Common myeloid progenitor, CD34-positive (primary cell): ENCODE results near the gene PA2G4.

Experiments
- CTCF ChIA-PET: fragments of 350-600 bp; sonication (Branson Sonifier 250); formaldehyde crosslinking; loops from one replicate; lab custom pipeline; 2021; ENCODE audit warnings: antibody characterized with exemption; lab: Charles Lee
- POLR2A ChIA-PET: fragments of 350-600 bp; sonication (Branson Sonifier 250); formaldehyde crosslinking; loops from one replicate; lab custom pipeline; 2021; ENCODE audit warnings: antibody characterized with exemption; lab: Charles Lee
- DNase-seq, 3 donors: peaks; one replicate each; pipeline versions ENCODE4 v3.0.0 to v3.0.0-alpha.2; 2013
- H3K27ac ChIP-seq, 2 experiments: 1 replicate in 1 of 2; 2 replicates in 1 of 2; pipeline ENCODE4 v1.7.0; 2013; ENCODE audit warnings: inconsistent platforms in 2 of 2, low read length in 2 of 2, mild to moderate bottlenecking in 2 of 2, low read depth in 1 of 2, moderate library complexity in 1 of 2; ENCODE audit not compliant: severe bottlenecking in 2 of 2, insufficient read depth in 1 of 2, poor library complexity in 1 of 2
- H3K27me3 ChIP-seq, 5 experiments: replicated peaks in 2 of 5; 1 replicate in 3 of 5; 2 replicates in 2 of 5; pipeline versions ENCODE4 v1.6.1 to v1.7.0; 2013; ENCODE audit warnings: low read length in 4 of 5, mild to moderate bottlenecking in 2 of 5, moderate library complexity in 2 of 5, inconsistent platforms in 1 of 5; ENCODE audit not compliant: insufficient read depth in 5 of 5, control insufficient read depth in 4 of 5
- H3K36me3 ChIP-seq, 4 experiments: 1 replicate in 2 of 4; 2 replicates in 2 of 4; pipeline versions ENCODE4 v1.6.1 to v1.7.0; 2013; ENCODE audit warnings: low read length in 3 of 4, control low read depth in 1 of 4, mild to moderate bottlenecking in 1 of 4; ENCODE audit not compliant: control insufficient read depth in 4 of 4, insufficient read depth in 4 of 4
- H3K4me1 ChIP-seq, 4 experiments: 1 replicate in 3 of 4; 2 replicates in 1 of 4; pipeline versions ENCODE4 v1.6.1 to v1.7.1; 2013; ENCODE audit warnings: low read length in 3 of 4, mild to moderate bottlenecking in 3 of 4, control low read depth in 1 of 4, inconsistent platforms in 1 of 4, moderate library complexity in 1 of 4; ENCODE audit not compliant: control insufficient read depth in 4 of 4, insufficient read depth in 4 of 4; ENCODE audit errors: control extremely low read depth in 1 of 4
- H3K4me3 ChIP-seq, 7 experiments: 1 replicate in 4 of 7; 2 replicates in 3 of 7; pipeline versions ENCODE4 v1.5.1 to v1.7.0; 2013; ENCODE audit warnings: mild to moderate bottlenecking in 7 of 7, low read length in 6 of 7, moderate library complexity in 6 of 7, inconsistent platforms in 2 of 7, low read depth in 2 of 7, control low read depth in 1 of 7; ENCODE audit not compliant: insufficient read depth in 4 of 7, control insufficient read depth in 1 of 7; ENCODE audit errors: extremely low read depth in 1 of 7
- H3K9me3 ChIP-seq, 5 experiments: 1 replicate in 4 of 5; 2 replicates in 1 of 5; pipeline versions ENCODE4 v1.6.1 to v1.7.1; 2013; ENCODE audit warnings: low read length in 4 of 5, mild to moderate bottlenecking in 2 of 5, inconsistent platforms in 1 of 5, low read depth in 1 of 5, moderate library complexity in 1 of 5; ENCODE audit not compliant: control insufficient read depth in 4 of 5, insufficient read depth in 2 of 5; ENCODE audit errors: control extremely low read depth in 1 of 5
- whole genome bisulfite sequencing: methylation state at CpG from one replicate; pipeline ENCODE4 v1.1.5; 2013; ENCODE audit not compliant: insufficient coverage; 5-methylcytosine and 5-hydroxymethylcytosine counted together

PA2G4 gene

DNA sequence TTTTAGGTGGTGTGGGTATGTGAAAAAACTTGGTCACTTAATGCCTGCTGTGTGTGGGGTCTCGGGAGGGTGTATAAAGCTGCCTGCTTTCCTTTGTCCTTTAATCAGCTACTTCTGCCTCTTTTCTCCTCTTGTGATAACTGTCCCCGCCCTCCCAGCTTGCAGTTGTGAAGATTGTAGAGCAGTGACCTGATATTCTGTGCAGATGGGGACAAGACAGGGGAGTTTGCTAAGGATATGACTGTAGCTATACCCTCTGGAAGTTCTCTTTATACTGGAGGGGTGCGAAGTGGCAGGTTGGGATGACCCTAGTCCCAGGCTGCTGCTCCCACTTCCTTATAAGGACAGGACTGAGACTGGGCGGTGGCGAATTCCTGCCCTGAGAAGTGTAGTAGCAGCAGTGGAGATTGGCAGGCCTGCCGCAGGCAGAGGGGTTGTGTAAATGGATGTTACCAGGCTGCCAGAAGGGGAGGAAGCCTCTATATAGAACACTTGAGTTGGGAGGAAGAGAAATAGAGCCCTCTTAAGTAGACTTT, 54.6 kb downstream of the PA2G4 start:
- Histone ChIP-seq H3K36me3 (peaks cover 0 to 58% (median 46%) of the 10 kb centered on the region in 4 experiments), H3K27ac (peak overlapping the region; percentile 94 to 98), H3K27me3 (no peaks in the 10 kb centered on the region), H3K4me1 (peaks cover 10 to 35% (median 32%) of the 10 kb centered on the region in 4 experiments), H3K9me3 (no peaks in the 10 kb centered on the region), H3K4me3 (peak overlapping the region; percentile 71 to 99 (median 97))
- ChIA-PET POLR2A (interaction anchor here (0.5 to 2.6 kb wide), 5 partner anchors 11 to 52 kb away, joined by 3 to 24 read pairs (median 4); partner anchors contain the start of genes ESYT1 and ZC3H10), CTCF (interaction anchor here (0.8 to 5.6 kb wide), 12 partner anchors 11 to 41 kb away, joined by 3 to 36 read pairs (median 4); partner anchors contain the start of genes ESYT1, SMARCC2 and ZC3H10)
- DNase-seq: peak in 2 of 3 donors; percentile 32 to 46
- 0% methylated on average over 4 of the region's 6 CpGs for WGBS

DNA sequence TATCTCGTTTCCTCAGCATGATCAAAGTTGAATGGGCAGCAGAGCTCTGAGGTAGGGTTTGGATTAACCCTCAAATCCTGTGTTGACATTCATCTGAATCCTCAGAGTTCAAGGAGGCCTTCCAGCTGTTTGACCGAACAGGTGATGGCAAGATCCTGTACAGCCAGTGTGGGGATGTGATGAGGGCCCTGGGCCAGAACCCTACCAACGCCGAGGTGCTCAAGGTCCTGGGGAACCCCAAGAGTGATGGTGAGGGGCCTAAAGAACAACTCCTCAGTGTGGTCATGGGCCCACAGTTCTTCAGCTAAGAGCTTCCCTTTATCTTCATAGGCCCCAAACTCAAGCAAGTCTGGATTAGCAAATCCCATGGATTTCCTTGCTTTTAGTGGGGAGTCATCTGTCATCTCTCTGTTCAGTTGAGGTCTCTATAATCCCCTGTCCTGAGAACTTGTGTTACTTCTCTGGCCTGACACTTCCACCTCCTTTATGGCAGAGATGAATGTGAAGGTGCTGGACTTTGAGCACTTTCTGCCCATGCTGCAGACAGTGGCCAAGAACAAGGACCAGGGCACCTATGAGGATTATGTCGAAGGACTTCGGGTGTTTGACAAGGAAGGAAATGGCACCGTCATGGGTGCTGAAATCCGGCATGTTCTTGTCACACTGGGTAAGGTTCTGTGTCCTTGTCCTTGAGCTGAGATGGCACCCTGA, 55.3 kb downstream of the PA2G4 start:
- H3K27ac ChIP-seq: peak overlapping the region; percentile 94 to 98
- no peak for DNase-seq
- peaks cover 10 to 35% (median 31%) of the 10 kb centered on the region in 4 experiments for H3K4me1 ChIP-seq
- POLR2A ChIA-PET: interaction anchor here (0.5 to 2.6 kb wide), 5 partner anchors 10 to 52 kb away, joined by 3 to 24 read pairs (median 4); partner anchors contain the start of genes ESYT1 and ZC3H10
- WGBS: 64% methylated on average over 4 of the region's 8 CpGs
- peaks cover 0 to 61% (median 52%) of the 10 kb centered on the region in 4 experiments for H3K36me3 ChIP-seq
- no peaks in the 10 kb centered on the region for H3K27me3 ChIP-seq
- peak overlapping the region in 6 of 7 experiments; percentile 71 to 99 (median 96) for H3K4me3 ChIP-seq
- no peaks in the 10 kb centered on the region for H3K9me3 ChIP-seq
- CTCF ChIA-PET: interaction anchor here (0.8 to 5.6 kb wide), 12 partner anchors 12 to 41 kb away, joined by 3 to 36 read pairs (median 4); partner anchors contain the start of genes ESYT1, SMARCC2 and ZC3H10

DNA sequence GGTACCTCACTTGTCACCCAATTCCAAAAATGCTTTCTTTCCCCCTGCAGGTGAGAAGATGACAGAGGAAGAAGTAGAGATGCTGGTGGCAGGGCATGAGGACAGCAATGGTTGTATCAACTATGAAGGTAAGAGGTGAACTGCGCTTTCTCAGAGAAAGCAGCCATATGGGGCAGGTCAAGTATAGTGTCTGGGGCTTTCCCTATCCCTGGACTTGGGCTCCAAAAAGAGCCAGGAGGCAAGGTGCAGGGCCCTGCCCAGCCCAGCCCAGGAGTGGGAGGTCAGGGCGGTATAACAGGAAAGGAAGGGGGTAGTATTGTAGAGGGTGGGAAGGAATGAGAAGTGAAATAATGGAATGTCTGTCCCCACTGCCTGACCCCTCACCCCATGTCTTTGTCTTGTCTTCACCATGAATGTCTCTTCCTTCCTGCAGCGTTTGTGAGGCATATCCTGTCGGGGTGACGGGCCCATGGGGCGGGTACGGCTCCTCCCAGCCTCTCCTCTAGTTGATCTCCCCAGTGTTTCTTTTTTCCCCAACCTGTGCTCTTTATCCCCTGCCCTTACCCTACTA, 55.9 kb downstream of the PA2G4 start:
- Histone ChIP-seq H3K27ac (peak overlapping the region in 1 of 2 experiments; percentile 98), H3K27me3 (no peaks in the 10 kb centered on the region), H3K36me3 (peaks cover 0 to 64% (median 56%) of the 10 kb centered on the region in 4 experiments), H3K9me3 (no peaks in the 10 kb centered on the region), H3K4me3 (peak overlapping the region in 5 of 7 experiments; percentile 41 to 98 (median 91)), H3K4me1 (peaks cover 10 to 35% (median 31%) of the 10 kb centered on the region in 4 experiments)
- ChIA-PET CTCF (interaction anchor here (0.6 to 5.6 kb wide), 10 partner anchors 9 to 69 kb away, joined by 3 to 36 read pairs (median 4); partner anchors contain the start of genes SMARCC2 and ZC3H10), POLR2A (interaction anchor here (1.0 to 1.2 kb wide), 2 partner anchors 28 to 32 kb away, joined by 4 to 6 read pairs; partner anchors contain the start of gene ESYT1)
- WGBS: 65% methylated on average over 5 of the region's 7 CpGs
- DNase-seq: no peak

DNA sequence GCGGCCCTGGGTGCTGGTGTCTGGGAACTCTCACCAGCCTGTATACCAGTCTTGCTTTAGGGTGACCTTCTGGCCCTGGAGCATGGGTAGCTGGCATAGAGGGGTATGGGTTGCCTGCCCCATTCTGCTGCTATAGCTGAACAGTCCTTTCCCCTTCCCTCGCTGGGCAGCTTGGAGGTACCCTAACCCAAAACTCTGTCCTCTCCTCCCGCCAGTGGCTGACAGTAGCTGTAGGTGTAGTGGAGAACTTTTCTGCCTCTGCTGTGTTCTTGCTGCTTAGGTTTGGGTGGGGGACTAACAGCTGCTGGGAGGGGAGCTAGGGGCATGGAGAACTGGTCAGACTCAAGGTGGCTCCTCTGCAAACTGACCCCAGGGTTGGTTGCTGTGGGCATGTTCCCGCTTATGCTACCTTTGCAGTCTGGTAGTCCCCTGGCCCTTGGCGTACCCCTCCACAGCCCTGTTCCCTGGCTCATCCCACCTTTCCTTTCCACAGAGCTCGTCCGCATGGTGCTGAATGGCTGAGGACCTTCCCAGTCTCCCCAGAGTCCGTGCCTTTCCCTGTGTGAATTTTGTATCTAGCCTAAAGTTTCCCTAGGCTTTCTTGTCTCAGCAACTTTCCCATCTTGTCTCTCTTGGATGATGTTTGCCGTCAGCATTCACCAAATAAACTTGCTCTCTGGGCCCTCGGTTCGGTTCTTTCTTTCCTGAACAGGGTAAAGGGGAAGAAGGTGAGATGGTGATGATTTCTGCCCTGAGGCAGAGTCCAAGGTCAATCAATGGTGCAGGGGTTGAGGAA, 56.7 kb downstream of the PA2G4 start:
- ChIA-PET POLR2A (interaction anchor here (0.6 to 1.4 kb wide), 4 partner anchors 10 to 61 kb away, joined by 4 to 6 read pairs (median 4); partner anchors contain the start of genes ESYT1 and RNF41), CTCF (interaction anchor here (0.6 to 6.0 kb wide), 13 partner anchors 8 to 69 kb away, joined by 3 to 47 read pairs (median 4); partner anchors contain the start of genes ESYT1, SMARCC2 and ZC3H10)
- Histone ChIP-seq H3K4me1 (peaks cover 10 to 35% (median 31%) of the 10 kb centered on the region in 4 experiments), H3K27me3 (no peaks in the 10 kb centered on the region), H3K27ac (peak overlapping the region in 1 of 2 experiments; percentile 98), H3K9me3 (no peaks in the 10 kb centered on the region), H3K36me3 (peaks cover 2 to 65% (median 58%) of the 10 kb centered on the region in 4 experiments), H3K4me3 (peak overlapping the region in 1 of 7 experiments; percentile 41)
- DNase-seq: no peak
- 96% methylated on average over 6 of the region's 11 CpGs for WGBS

DNA sequence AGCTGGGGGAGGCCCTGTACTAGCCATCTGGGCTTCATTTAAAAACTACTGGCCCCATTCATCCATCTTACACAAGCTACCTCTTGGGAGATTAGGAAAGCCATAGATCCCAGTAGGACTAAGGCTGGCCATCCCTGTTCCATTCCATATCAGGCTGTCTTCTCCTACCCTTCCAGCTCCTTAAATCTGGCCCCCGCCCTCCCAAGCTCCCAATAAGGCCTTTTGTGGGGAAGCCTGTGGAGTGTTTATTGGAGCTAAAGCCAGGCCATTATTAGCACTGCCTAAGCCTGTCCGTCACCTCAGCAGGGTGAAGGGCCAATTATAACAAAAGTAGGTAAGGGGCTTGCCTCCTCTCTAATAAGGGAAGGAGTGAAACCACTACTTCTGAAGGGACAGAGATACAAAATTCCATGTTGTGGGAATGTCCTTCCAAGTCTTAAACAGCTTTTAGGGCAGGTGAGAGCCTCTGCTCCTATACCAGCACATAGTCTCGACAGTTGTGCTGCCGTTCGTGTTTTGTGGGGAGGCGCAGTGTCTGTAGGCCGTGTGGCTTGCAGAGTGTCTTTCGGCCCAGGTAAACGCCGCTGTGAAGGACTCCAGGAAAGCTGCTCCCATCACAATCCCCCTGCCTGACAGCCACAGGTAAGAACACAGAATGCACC, 57.5 kb downstream of the PA2G4 start:
- 98% methylated on average over 6 of the region's 10 CpGs for WGBS
- Histone ChIP-seq H3K9me3 (no peaks in the 10 kb centered on the region), H3K36me3 (peaks cover 2 to 70% (median 60%) of the 10 kb centered on the region in 4 experiments), H3K4me3 (no peak overlapping the region), H3K4me1 (peaks cover 10 to 33% (median 30%) of the 10 kb centered on the region in 4 experiments), H3K27me3 (no peaks in the 10 kb centered on the region), H3K27ac (no peak overlapping the region)
- ChIA-PET CTCF (interaction anchor here (0.7 to 6.0 kb wide), 13 partner anchors 7 to 96 kb away, joined by 3 to 47 read pairs (median 5); partner anchors contain the start of genes ANKRD52, ESYT1, SMARCC2 and ZC3H10), POLR2A (interaction anchor here (0.6 to 1.8 kb wide), 6 partner anchors 16 to 610 kb away, joined by 3 to 6 read pairs (median 4); partner anchors contain the start of genes ESYT1 and RNF41)
- DNase-seq: no peak
